Measurements from ENCODE around the gene ZNF511.

ZNF511 gene

DNA sequence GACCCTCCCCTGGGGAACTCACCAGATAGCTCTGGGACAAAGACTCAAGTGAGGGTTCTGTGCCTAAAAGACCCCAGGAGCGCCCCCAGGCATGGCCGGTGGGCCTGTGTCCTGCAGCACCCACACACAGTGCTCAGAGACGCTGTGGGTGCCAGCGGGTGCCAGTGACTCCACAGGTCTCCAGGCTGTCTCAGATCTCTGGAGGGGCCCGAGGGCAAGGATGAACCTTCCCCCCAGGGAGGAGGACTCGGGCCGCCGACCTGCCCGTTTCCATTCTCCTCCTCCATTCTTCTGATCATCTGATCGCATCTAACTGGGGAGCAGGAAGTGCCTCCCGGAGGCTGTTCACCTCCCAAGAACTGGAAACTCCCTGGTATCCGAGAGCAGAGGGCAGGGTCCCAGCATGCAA lies 33.0 kb upstream of the ZNF511 start:
- DNase-seq = no peak

GRCh38 chr10:133276100-133276434 lies 32.6 kb upstream of the ZNF511 start:
- no peak for DNase-seq

DNA sequence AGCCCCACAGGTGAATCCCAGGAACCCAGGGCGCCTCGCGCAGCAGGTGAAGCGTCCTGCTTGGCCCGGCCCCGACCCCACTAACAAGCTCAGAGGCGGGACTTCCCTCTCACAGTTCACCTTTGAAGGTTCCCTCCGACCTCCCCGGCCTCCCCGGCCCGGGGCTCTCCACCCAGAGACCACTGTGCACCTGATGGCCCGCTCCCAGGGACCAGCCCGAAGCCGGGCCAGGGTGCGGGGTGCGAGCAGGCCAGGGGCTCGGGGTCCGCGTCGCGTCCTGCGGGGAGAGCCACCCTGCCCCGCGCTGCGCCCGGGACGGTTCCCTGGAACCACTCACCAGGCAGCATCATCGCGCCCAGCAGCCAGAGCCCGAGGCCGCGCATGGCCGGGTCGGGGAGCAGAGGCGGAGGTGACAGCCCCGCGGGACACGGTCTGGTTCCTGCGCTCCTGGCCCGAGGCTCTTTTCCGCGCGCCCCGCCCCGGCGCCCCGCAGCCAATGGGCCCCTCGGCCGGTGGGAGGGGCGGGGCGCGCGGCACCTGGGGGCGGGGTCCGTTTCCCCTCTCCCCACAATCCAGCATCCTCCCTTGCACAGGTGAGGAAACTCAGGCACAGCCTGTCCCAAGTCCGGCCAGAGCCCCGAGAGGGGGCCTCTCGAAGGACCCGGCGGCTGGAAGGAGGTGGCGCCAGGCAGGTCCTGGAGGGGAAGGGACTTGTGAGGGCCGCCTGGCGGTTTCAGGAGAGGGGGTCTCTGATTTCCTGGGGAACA lies 32.1 kb upstream of the ZNF511 start, which contains the start of gene ADAM8:
ADAM8 (minus strand) TSS at position 434 of the 767 bp plus-strand sequence; CDS start at position 383, 51 bp downstream.
- peak; percentile 54 for DNase-seq

DNA sequence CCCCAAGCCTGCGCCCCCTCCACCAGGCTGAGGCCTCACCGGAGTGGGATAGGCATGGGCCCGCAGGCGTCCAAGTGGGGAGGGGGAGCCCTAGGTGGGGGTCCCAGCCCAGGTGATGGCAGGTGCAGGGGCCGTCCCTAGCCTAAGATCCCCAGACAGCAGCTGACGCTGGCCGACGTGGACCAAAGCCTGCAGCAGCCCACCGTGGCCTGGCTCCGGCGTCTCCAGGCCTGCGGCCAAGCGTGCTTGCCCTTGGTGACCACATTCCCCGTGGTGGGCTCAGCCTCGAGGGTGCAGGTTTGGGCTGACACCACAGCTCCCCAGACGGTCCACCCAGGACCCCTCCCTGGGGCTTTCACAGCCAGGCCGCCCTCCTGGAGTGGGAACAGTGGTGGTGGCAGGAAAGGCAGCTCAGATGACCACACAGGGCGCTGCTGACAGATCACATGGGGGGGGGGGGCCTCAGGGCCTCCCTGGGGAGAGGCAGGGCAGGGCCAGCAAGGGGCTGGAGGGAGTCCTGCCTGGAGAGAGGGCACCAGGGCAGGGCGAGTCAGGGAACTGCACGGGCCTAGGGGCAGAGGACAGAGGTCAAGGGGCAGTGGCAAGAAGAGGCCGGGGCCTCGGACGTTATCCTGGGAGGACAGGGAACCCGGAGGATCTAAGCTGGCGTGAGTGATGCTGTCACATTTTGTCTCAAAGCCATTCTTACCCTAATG lies 31.3 kb upstream of the ZNF511 start:
- no peak for DNase-seq

- no peak for DNase-seq
Observed at GRCh38 chr10:133277993-133278576, 30.6 kb upstream of the ZNF511 start.

DNA sequence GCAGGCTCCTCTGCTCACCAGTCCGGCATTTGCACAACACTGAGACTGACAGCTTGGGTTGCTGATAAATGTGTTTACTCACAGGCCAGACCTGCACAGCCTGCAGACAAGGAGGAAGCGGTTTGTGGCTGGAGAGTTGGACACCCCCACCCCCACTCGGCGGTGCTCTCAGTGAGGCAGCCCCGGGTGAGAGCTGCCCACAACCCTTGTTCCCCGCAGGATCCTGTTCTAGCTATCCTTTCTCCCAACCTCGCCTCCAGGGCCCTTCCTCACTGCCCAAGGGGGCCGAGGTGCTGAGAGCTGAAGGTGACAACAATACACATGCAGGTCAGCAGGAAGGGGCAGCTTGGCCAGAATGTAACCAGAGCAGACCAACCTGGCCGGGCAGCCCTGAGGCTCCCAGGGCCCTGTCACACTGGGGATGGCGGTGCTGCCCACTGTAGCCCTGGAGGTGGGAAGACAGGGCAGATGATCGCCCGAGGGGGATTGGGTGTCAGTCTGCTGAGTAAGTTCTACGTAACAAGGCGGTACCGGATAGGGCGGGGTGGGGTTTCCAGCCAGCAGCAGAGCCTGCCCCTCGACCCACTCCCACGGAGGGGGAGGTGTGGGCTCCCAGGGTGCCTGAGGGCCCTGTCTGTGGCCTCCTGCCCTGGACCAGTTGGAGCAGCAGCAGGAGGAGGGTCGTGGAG lies 30.0 kb upstream of the ZNF511 start:
- DNase-seq = peak; percentile 4

GRCh38 chr10:133279326-133280226 lies 29.1 kb upstream of the ZNF511 start:
- no peak for DNase-seq

- no peak for DNase-seq
Observed at GRCh38 chr10:133280391-133281059, 28.2 kb upstream of the ZNF511 start.

DNA sequence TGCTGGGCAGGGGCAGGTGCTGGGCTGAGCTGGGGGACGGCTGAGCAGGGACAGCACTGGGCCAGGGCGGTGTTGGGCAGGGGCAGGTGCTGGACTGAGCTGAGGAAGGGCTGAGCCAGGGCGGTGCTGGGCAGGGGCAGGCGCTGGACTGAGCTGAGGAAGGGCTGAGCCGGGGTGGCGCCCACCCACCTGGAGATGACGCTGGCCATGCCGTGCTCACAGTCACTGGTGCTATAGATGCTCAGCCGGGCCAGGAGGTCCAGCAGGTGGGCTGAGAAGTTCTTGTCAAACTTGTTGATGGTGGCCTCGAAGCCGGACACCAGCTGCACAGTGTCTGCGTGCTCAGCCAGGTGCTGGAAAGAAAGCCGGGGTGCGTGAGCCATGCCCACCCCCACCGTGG lies 27.6 kb upstream of the ZNF511 start:
- DNase-seq = no peak

DNA sequence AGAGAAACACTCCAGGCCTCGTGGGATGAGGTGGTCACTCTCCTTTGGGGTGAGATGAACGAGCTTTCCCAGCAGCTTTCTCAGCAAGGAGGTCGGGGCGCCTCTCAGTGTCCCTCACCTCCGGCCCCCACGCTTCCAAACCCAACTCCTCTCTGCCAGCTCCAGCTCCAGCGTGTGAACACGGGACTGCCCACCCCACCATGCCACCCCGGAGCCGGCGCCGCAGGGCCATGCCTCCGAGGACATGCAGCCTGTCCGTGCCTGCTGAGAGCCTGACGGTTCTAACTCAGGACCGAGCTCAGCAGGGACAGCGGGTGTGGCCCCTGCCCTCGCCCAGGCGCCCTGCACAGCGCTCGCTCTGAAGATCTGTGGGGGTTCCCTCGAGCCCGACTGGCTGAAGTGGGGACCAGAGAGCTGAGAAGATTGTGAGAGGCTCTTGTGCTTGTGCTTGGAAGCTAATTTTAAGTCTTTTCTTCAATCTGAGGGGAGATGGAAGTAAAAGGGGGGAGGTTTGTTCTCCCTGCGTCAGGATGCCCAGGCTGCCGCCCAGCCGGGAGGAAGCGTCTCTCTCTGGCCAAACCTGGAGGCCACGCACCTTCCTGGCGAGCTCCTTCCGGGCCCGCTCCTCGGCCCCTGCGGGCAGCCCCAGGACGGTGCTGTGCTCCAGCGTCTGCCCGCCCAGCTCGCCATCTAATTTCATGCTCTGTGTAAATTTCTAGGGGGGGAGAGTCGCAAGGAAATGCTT lies 26.9 kb upstream of the ZNF511 start:
- DNase-seq = no peak

DNA sequence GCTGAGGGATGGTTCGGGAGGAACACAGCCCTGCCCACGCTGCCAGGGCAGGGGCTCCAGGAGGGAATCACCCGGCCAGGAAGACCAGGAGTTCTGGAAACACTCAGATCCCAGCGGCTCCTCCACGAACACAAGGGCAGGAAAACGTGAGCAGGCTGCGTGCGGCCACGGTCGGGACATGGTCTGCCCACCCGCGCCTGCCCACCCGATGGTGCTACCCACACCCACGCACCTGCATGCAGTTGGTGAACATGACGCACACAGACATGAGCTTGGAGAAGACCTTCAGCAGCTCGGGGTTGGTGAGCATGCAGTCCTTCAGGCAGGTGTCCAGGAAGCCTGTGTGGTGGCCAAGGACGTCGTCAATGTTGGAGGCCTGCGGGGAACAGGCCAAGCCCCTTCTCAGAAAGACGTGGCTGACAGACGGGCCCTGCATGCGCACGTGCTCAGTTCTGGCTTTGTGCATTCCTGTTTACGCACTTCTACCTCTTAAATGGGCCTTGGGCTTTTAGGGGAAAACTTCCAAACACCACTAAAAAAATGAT lies 25.8 kb upstream of the ZNF511 start:
- no peak for DNase-seq

GRCh38 chr10:133283931-133284330 lies 24.8 kb upstream of the ZNF511 start:
- DNase-seq = no peak

DNA sequence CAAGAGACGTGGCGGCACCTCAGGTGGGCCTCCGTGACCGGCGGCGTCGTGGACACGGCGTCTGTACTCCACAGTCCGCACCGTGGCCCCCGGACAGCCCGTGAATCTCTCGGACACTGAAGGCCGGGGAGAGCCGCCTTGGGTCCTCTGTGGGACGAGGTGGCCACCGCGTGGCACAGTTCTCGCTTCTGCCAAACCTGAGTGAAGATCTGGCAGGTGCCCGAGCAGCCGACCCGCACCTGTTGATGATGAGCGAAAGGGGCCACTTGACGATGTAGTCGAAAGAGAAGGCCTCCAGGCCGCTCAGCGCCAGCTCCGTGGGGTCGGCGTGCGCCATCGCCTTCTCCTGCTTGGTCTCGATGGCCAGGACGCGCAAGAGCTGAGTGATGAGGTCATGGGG lies 23.5 kb upstream of the ZNF511 start:
- no peak for DNase-seq

- DNase-seq = no peak
Observed at GRCh38 chr10:133286366-133286765, 22.3 kb upstream of the ZNF511 start.

- DNase-seq = no peak
Observed at GRCh38 chr10:133287832-133288500, 20.7 kb upstream of the ZNF511 start.

GRCh38 chr10:133289761-133290160 lies 19.0 kb upstream of the ZNF511 start:
- no peak for DNase-seq

- no peak for DNase-seq
Observed at GRCh38 chr10:133292919-133293809, 15.6 kb upstream of the ZNF511 start.

DNA sequence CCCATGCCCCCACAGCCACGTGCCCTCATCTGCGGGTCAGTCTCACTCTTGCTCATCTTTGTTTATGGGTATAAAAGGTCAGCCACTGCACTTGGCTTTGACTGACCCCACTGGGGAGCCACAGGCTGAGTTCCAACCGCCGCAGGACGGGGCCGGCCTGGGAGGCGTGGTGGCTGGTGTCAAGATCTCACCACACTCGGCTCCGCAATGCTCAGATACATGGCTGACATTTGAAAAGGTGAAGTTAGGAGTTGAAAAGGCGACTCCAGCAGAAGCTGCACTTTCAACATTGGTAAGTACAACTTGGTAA lies 14.9 kb upstream of the ZNF511 start:
- no peak for DNase-seq

DNA sequence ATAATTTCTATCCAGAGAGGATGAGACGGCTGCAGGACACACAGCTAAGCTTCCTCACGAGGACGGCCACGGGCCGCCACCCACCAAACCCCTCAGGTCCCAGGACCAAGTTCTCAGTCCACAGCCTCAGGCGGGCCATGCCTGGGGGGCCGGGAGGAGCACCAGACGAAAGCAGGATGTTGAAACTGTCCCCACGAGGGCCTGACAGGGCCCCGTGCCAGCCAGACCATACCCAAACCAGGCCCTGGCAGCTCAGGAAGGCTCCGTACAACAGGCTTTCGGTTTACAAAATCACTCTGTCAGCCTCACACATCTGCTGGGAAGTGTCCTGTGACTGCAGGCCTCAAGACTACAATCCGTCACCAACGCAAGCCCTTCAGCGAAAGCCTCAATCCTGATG lies 14.5 kb upstream of the ZNF511 start:
- DNase-seq = no peak
